Measurements from ENCODE around the gene AGAP1.

Gene AGAP1

GRCh38 chr2:235692671-235693171 is 198.9 kb downstream of the AGAP1 start:
- no peak overlapping the region for H3K4me3 ChIP-seq (ENCODE audit: low read depth, low read length)
- TF ChIP-seq CTCF (IDR thresholded peaks at IDR 0.05; ENCODE audit: insufficient read depth, low read depth, low read length, missing control alignments), result no peak
- no peak for DNase-seq (ENCODE audit: low read depth)

DNA sequence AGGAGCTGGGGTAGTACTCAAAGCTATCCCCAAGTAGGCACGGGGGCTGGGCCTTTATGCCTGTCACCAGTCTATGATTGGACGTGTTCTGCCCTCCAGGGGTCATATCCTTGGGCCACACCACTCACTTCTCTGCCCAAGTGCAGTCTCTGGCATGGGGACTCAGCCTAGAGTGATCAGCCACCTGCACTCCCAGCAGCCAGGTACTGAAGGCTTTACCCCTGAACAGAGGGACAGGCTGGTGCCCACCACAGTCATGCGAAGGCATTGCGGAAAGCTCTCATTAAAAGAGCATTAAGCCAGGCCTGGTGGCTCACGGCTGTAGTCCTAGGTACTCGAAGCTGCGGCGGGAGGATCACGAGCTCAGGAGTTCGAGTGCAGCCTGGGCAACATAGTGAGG is 199.4 kb downstream of the AGAP1 start:
- H3K4me3 ChIP-seq (ENCODE audit: low read depth, low read length), result no peak overlapping the region
- TF ChIP-seq CTCF (IDR thresholded peaks at IDR 0.05; ENCODE audit: insufficient read depth, low read depth, low read length, missing control alignments), result no peak
- DNase-seq (ENCODE audit: low read depth), result no peak

- no peak for DNase-seq (ENCODE audit: low read depth)
- no peak overlapping the region for H3K4me3 ChIP-seq (ENCODE audit: low read depth, low read length)
- TF ChIP-seq CTCF (IDR thresholded peaks at IDR 0.05; ENCODE audit: insufficient read depth, low read depth, low read length, missing control alignments), result no peak
Measured at GRCh38 chr2:235694721-235695601, 201.1 kb downstream of the AGAP1 start.

GRCh38 chr2:235695602-235695895 is 201.7 kb downstream of the AGAP1 start:
- H3K4me3 ChIP-seq (ENCODE audit: low read depth, low read length), result no peak overlapping the region
- no peak for DNase-seq (ENCODE audit: low read depth)
- TF ChIP-seq CTCF (IDR thresholded peaks at IDR 0.05; ENCODE audit: insufficient read depth, low read depth, low read length, missing control alignments), result no peak

GRCh38 chr2:235697041-235697440 is 203.2 kb downstream of the AGAP1 start:
- no peak for TF ChIP-seq CTCF (IDR thresholded peaks at IDR 0.05; ENCODE audit: insufficient read depth, low read depth, low read length, missing control alignments)
- no peak for DNase-seq (ENCODE audit: low read depth)
- H3K4me3 ChIP-seq (ENCODE audit: low read depth, low read length), result no peak overlapping the region

DNA sequence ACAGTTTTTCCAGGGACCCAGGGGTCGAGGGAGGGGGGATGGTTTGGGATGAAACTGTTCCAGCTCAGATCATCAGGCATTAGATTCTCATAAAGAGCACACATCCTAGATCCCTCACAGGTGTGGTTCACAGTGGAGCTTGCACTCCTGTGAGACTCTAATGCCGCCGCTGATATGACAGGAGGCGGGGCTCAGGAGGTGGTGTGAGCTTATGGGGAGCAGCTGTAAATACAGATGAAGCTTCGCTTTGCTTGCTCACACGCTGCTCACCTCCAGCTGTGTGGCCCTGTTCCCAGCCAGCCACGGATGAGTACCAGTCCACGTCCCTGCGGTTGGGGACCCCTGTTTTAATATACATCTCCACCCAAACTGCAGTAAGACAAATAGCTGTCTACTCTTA is 204.2 kb downstream of the AGAP1 start:
- no peak for DNase-seq (ENCODE audit: low read depth)
- no peak overlapping the region for H3K4me3 ChIP-seq (ENCODE audit: low read depth, low read length)
- no peak for TF ChIP-seq CTCF (IDR thresholded peaks at IDR 0.05; ENCODE audit: insufficient read depth, low read depth, low read length, missing control alignments)

- no peak for DNase-seq (ENCODE audit: low read depth)
- H3K4me3 ChIP-seq (ENCODE audit: low read depth, low read length), result no peak overlapping the region
- no peak for TF ChIP-seq CTCF (IDR thresholded peaks at IDR 0.05; ENCODE audit: insufficient read depth, low read depth, low read length, missing control alignments)
Measured at GRCh38 chr2:235698491-235698890, 204.6 kb downstream of the AGAP1 start.

Data from GM12865 (cell line).